ENCODE results near the gene DPYSL5. TPM values are rescaled to one million over a fixed set of nuclear protein-coding genes. Genes with fewer than 3 reads are reported as not detected.
"Not testable (repeated sequence)": the region's sequence is repeated elsewhere in the genome, so short reads cannot be mapped to it uniquely, and the experiment has no call there.

The DPYSL5 gene
- polyA plus RNA-seq = not detected

- Mint-ChIP-seq H3K27me3 (ENCODE audit: low read depth in 3 of 3) (peaks cover 15 to 24% (median 23%) of the 10 kb centered on the region in 3 donors), H3K9me3 (no peaks in the 10 kb centered on the region), H3K4me3 (peak within 1 kb of the TSS; percentile 32 to 66 (median 45)), H3K36me3 (no peaks in the 10 kb centered on the region), H3K27ac (no peak within 1 kb of the TSS), H3K4me1 (peaks cover 11 to 12% of the 10 kb centered on the region in 2 donors)
- no peak for DNase-seq
Measured at GRCh38 chr2:26847655-26848335, at the start of gene DPYSL5. DPYSL5 (plus strand) TSS chr2:26848132; CDS start chr2:26898500, 50,368 bp downstream.

- H3K27ac Mint-ChIP-seq = peak overlapping the region in 1 of 6 donors; percentile 17
Measured at GRCh38 chr2:26801328-26801727, 46.6 kb upstream of the DPYSL5 start.

GRCh38 chr2:26801796-26802195, 46.1 kb upstream of the DPYSL5 start:
- H3K27me3 Mint-ChIP-seq (ENCODE audit: low read depth in 3 of 3) = peaks cover 0 to 4% (median 1%) of the 10 kb centered on the region in 3 donors
- H3K9me3 Mint-ChIP-seq = no peaks in the 10 kb centered on the region
- no peaks in the 10 kb centered on the region for H3K4me1 Mint-ChIP-seq
- H3K36me3 Mint-ChIP-seq = no peaks in the 10 kb centered on the region
- no peak for DNase-seq
- no peak overlapping the region for H3K4me3 Mint-ChIP-seq
- no peak overlapping the region for H3K27ac Mint-ChIP-seq

More at GRCh38 chr2:26801328-26801727, 46.6 kb upstream of the DPYSL5 start:
- Mint-ChIP-seq H3K27me3 (ENCODE audit: low read depth in 3 of 3) (peaks cover 0 to 4% (median 1%) of the 10 kb centered on the region in 3 donors), H3K4me3 (no peak overlapping the region), H3K4me1 (no peaks in the 10 kb centered on the region), H3K9me3 (no peaks in the 10 kb centered on the region), H3K36me3 (no peaks in the 10 kb centered on the region)
- no peak for DNase-seq

GRCh38 chr2:26805241-26805676, 42.7 kb upstream of the DPYSL5 start:
- Mint-ChIP-seq H3K9me3 (no peaks in the 10 kb centered on the region), H3K4me3 (no peak overlapping the region), H3K27me3 (ENCODE audit: low read depth in 3 of 3) (peaks cover 0 to 4% (median 4%) of the 10 kb centered on the region in 3 donors), H3K27ac (no peak overlapping the region), H3K36me3 (peaks cover 0 to 3% (median 0%) of the 10 kb centered on the region in 3 donors), H3K4me1 (no peaks in the 10 kb centered on the region)
- no peak for DNase-seq

- Mint-ChIP-seq H3K4me3 (no peak overlapping the region), H3K4me1 (no peaks in the 10 kb centered on the region), H3K36me3 (peaks cover 0 to 3% (median 0%) of the 10 kb centered on the region in 3 donors), H3K9me3 (no peaks in the 10 kb centered on the region), H3K27me3 (ENCODE audit: low read depth in 3 of 3) (peaks cover 0 to 8% (median 3%) of the 10 kb centered on the region in 3 donors), H3K27ac (no peak overlapping the region)
- no peak for DNase-seq
Measured at GRCh38 chr2:26807788-26808460, 40.0 kb upstream of the DPYSL5 start.

- Mint-ChIP-seq H3K27me3 (ENCODE audit: low read depth in 3 of 3) (peaks cover 0 to 8% (median 3%) of the 10 kb centered on the region in 3 donors), H3K27ac (no peak overlapping the region), H3K9me3 (peaks cover 0 to 1% (median 0%) of the 10 kb centered on the region in 6 donors), H3K36me3 (peaks cover 0 to 3% (median 0%) of the 10 kb centered on the region in 3 donors), H3K4me1 (no peaks in the 10 kb centered on the region), H3K4me3 (no peak overlapping the region)
- DNase-seq = no peak
Measured at GRCh38 chr2:26809211-26809610, 38.7 kb upstream of the DPYSL5 start.

GRCh38 chr2:26809876-26810577, 37.9 kb upstream of the DPYSL5 start:
- H3K27ac Mint-ChIP-seq = peak overlapping the region in 1 of 6 donors; percentile 30
- H3K4me1 Mint-ChIP-seq = no peaks in the 10 kb centered on the region
- no peak for DNase-seq
- H3K9me3 Mint-ChIP-seq = peaks cover 0 to 1% (median 0%) of the 10 kb centered on the region in 6 donors
- H3K27me3 Mint-ChIP-seq (ENCODE audit: low read depth in 3 of 3) = peaks cover 3 to 8% (median 4%) of the 10 kb centered on the region in 3 donors
- no peak overlapping the region for H3K4me3 Mint-ChIP-seq
- H3K36me3 Mint-ChIP-seq = peaks cover 0 to 3% (median 0%) of the 10 kb centered on the region in 3 donors

GRCh38 chr2:26811261-26811660, 36.7 kb upstream of the DPYSL5 start:
- Mint-ChIP-seq H3K4me1 (no peaks in the 10 kb centered on the region), H3K27me3 (ENCODE audit: low read depth in 3 of 3) (peaks cover 6 to 12% (median 8%) of the 10 kb centered on the region in 3 donors), H3K9me3 (peaks cover 0 to 1% (median 0%) of the 10 kb centered on the region in 6 donors), H3K4me3 (no peak overlapping the region), H3K27ac (no peak overlapping the region), H3K36me3 (peaks cover 0 to 3% (median 0%) of the 10 kb centered on the region in 3 donors)
- DNase-seq = no peak

- Mint-ChIP-seq H3K27ac (no peak overlapping the region), H3K27me3 (ENCODE audit: low read depth in 3 of 3) (peaks cover 8 to 15% (median 12%) of the 10 kb centered on the region in 3 donors), H3K9me3 (peaks cover 0 to 1% (median 0%) of the 10 kb centered on the region in 6 donors)
Measured at GRCh38 chr2:26811791-26812694, 35.9 kb upstream of the DPYSL5 start.

GRCh38 chr2:26812731-26813130, 35.2 kb upstream of the DPYSL5 start:
- no peak overlapping the region for H3K27ac Mint-ChIP-seq
- DNase-seq = no peak
- peaks cover 0 to 3% (median 0%) of the 10 kb centered on the region in 3 donors for H3K36me3 Mint-ChIP-seq
- H3K4me1 Mint-ChIP-seq = no peaks in the 10 kb centered on the region
- no peak overlapping the region for H3K4me3 Mint-ChIP-seq
- peaks cover 9 to 16% (median 12%) of the 10 kb centered on the region in 3 donors for H3K27me3 Mint-ChIP-seq (ENCODE audit: low read depth in 3 of 3)
- peaks cover 0 to 1% (median 0%) of the 10 kb centered on the region in 6 donors for H3K9me3 Mint-ChIP-seq

More at GRCh38 chr2:26811791-26812694, 35.9 kb upstream of the DPYSL5 start:
- Mint-ChIP-seq H3K4me3 (no peak overlapping the region), H3K36me3 (peaks cover 0 to 3% (median 0%) of the 10 kb centered on the region in 3 donors), H3K4me1 (no peaks in the 10 kb centered on the region)
- no peak for DNase-seq

- H3K4me3 Mint-ChIP-seq, H3K4me1 Mint-ChIP-seq, H3K27ac Mint-ChIP-seq, DNase-seq, H3K36me3 Mint-ChIP-seq, H3K9me3 Mint-ChIP-seq: not testable (repeated sequence)
- H3K27me3 Mint-ChIP-seq (ENCODE audit: low read depth in 3 of 3) = peaks cover 11 to 18% (median 13%) of the 10 kb centered on the region in 3 donors
Measured at GRCh38 chr2:26814072-26814765, 33.7 kb upstream of the DPYSL5 start.

- H3K9me3 Mint-ChIP-seq = peaks cover 0 to 1% (median 0%) of the 10 kb centered on the region in 6 donors
- DNase-seq = no peak
- H3K36me3 Mint-ChIP-seq = no peaks in the 10 kb centered on the region
- H3K27me3 Mint-ChIP-seq (ENCODE audit: low read depth in 3 of 3) = peaks cover 8 to 21% (median 17%) of the 10 kb centered on the region in 3 donors
- H3K4me3 Mint-ChIP-seq = no peak overlapping the region
- no peaks in the 10 kb centered on the region for H3K4me1 Mint-ChIP-seq
- H3K27ac Mint-ChIP-seq = no peak overlapping the region
Measured at GRCh38 chr2:26816893-26817292, 31.0 kb upstream of the DPYSL5 start.
